SH-SY5Y (cell line): ENCODE results near the gene OXLD1.

Experiments
- GATA2 ChIP-seq: IDR thresholded peaks from 2 replicates; pipeline ENCODE4 v1.6.1; 2011; ENCODE audit warnings: mild to moderate bottlenecking, low read depth, low read length
- GATA3 ChIP-seq: IDR thresholded peaks from 2 replicates; pipeline ENCODE4 v1.6.1; 2011; ENCODE audit warnings: low read depth, mild to moderate bottlenecking, low read length, moderate library complexity

The OXLD1 gene

GRCh38 chr17:81666342-81667191 lies at the start of gene OXLD1, which contains the start of gene CCDC137:
TSS of gene OXLD1 (minus strand) at chr17:81666605. CDS start at chr17:81666577, 28 bp downstream.
TSS of gene CCDC137 (plus strand) at chr17:81666737. CDS start at chr17:81666767, 30 bp downstream.
- no peak for TF ChIP-seq GATA3
- no peak for TF ChIP-seq GATA2

GRCh38 chr17:81715107-81715871 lies 48.9 kb upstream of the OXLD1 start:
- TF ChIP-seq GATA2 (no peak), GATA3 (no peak)

GRCh38 chr17:81714412-81715106 lies 48.2 kb upstream of the OXLD1 start:
- TF ChIP-seq GATA3, result no peak
- no peak for TF ChIP-seq GATA2

- TF ChIP-seq GATA2 (no peak), GATA3 (no peak)
These were observed 47.4 kb upstream of the OXLD1 start for GRCh38 chr17:81713556-81714411.

GRCh38 chr17:81713004-81713555 lies 46.7 kb upstream of the OXLD1 start:
- TF ChIP-seq GATA3, result no peak
- TF ChIP-seq GATA2, result no peak

GRCh38 chr17:81712468-81713003 lies 46.1 kb upstream of the OXLD1 start:
- TF ChIP-seq GATA3, result no peak
- no peak for TF ChIP-seq GATA2

- TF ChIP-seq GATA3 (no peak), GATA2 (no peak)
These were observed 45.5 kb upstream of the OXLD1 start, which contains the start of gene SLC25A10 for GRCh38 chr17:81711814-81712467. TSS of gene SLC25A10 (plus strand) at chr17:81712284. CDS start at chr17:81712427, 143 bp downstream.

GRCh38 chr17:81710514-81711308 lies 44.3 kb upstream of the OXLD1 start:
- no peak for TF ChIP-seq GATA2
- no peak for TF ChIP-seq GATA3

- TF ChIP-seq GATA3, result no peak
- no peak for TF ChIP-seq GATA2
These were observed 42.4 kb upstream of the OXLD1 start for GRCh38 chr17:81708739-81709185.

GRCh38 chr17:81707725-81708646 lies 41.6 kb upstream of the OXLD1 start:
- TF ChIP-seq GATA2 (no peak), GATA3 (no peak)

- TF ChIP-seq GATA2, result no peak
- TF ChIP-seq GATA3, result no peak
These were observed 40.6 kb upstream of the OXLD1 start for GRCh38 chr17:81706757-81707624.
